Erythroblast (primary cell): ENCODE results near the gene MAMLD1.

Experiments
- GATA1 ChIP-seq: IDR thresholded peaks from 2 replicates; pipeline ENCODE4 v1.6.1; 2011; ENCODE audit warnings: low read depth, mild to moderate bottlenecking, control low read depth, low read length, moderate library complexity
- POLR2A ChIP-seq: IDR thresholded peaks from 2 replicates; pipeline ENCODE4 v1.6.1; 2011; ENCODE audit warnings: mild to moderate bottlenecking, low read length

- TF ChIP-seq POLR2A (no peak), GATA1 (no peak)
Measured at GRCh38 chrX:150334100-150334499, 29.0 kb upstream of the MAMLD1 start.
